Raji (cell line): ENCODE measurements around the gene UTS2R.

Experiments used
- POLR2A ChIP-seq: IDR thresholded peaks from 2 replicates; pipeline ENCODE4 v1.6.1; 2011; ENCODE audit warnings: low read depth, low read length, control low read depth; ENCODE audit not compliant: insufficient read depth

Gene UTS2R

GRCh38 chr17:82361885-82362633 lies 9.5 kb upstream of the UTS2R start:
- TF ChIP-seq POLR2A = no peak

DNA sequence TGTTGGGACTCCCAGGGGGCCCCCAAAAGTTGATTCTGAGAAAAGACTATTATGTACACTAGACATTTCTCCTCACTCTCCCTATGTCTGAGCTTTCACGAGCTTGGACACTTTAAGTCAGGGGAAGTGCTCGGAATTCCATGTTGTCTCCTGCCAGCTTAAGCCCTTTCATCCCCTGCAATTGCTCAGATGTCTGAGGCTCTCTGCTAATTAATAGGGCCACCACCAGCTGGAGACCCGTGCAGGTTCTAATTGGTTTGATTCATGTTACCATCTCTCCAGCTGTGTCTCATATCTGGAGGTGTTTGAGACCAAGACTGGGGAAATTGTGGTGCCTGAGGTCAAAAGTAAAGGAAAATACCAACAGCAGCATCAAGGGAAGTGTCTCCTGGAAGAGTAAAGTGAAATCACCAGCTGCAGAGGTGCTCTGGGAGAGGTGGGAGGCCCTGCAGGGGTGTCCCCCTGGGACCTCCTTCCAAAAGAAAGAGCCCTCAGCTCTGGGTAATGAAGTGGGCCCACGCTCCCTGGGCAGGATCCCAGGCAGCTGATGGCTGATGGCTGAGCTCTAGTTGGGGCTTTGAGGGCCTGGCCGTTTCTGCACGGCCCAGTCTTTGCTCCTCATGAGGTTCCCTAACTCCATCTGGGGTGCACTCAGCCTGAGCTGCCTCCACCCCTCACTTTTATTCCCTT lies 5.8 kb upstream of the UTS2R start:
- TF ChIP-seq POLR2A = no peak

GRCh38 chr17:82366749-82367148 lies 4.8 kb upstream of the UTS2R start:
- no peak for TF ChIP-seq POLR2A

DNA sequence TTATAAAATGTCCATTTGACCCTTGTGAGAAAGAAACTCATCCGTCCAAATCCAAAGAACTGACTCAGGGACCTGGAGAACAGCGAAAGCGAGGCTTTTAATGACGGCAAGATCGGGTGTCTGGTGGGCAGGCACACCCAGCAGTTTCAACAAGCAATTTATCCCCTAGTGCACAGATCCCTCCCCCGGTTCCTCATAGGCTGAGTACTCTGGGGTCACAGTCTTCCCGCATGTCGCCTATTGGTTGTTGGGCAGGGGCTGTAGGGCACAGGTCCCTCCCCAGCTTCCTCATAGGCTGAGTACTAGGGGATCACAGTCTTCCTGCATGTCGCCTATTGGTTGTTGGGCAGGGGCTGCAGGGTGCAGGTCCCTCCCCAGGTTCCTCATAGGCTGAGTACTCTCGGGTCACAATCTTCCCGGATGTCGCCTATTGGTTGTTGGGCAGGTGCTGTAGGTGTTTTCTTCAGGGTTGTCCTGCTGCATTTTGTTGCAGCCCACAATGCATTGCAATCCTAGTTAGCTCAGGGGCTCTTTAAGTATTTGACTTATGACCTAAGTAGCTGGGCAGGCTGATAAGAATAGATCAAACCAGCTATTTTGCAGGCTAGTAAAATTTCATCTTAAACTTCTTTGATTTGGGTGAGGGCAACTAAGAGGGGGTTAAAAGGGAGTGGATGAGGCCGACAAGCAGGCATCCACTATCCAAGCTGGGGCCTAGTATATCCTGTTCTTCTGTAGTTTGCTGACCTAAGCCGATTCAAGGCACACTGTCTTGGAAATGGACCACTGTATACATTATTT lies 3.6 kb upstream of the UTS2R start:
- 0 out of 2 replicates have a peak, but pooled peaks have one; percentile 20 for TF ChIP-seq POLR2A

DNA sequence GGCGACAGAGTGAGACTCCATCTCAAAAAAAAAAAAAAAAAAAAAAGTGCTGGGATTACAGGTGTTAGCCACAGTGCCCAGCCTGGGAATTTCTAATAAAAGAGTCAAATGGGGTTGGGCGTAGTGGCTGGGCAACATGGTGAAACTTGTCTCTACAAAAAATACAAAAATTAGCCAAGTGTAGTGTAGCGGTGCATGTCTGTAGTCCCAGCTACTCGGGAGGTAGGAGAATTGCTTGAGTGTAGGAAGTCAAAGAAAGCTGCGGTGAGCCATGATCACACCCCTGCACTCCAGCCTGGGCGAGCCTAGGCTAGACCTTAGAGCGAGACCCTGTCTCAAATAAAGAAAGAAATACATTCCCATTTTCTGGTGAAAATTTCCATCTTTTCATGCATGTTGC lies 2.4 kb upstream of the UTS2R start:
- TF ChIP-seq POLR2A = no peak

DNA sequence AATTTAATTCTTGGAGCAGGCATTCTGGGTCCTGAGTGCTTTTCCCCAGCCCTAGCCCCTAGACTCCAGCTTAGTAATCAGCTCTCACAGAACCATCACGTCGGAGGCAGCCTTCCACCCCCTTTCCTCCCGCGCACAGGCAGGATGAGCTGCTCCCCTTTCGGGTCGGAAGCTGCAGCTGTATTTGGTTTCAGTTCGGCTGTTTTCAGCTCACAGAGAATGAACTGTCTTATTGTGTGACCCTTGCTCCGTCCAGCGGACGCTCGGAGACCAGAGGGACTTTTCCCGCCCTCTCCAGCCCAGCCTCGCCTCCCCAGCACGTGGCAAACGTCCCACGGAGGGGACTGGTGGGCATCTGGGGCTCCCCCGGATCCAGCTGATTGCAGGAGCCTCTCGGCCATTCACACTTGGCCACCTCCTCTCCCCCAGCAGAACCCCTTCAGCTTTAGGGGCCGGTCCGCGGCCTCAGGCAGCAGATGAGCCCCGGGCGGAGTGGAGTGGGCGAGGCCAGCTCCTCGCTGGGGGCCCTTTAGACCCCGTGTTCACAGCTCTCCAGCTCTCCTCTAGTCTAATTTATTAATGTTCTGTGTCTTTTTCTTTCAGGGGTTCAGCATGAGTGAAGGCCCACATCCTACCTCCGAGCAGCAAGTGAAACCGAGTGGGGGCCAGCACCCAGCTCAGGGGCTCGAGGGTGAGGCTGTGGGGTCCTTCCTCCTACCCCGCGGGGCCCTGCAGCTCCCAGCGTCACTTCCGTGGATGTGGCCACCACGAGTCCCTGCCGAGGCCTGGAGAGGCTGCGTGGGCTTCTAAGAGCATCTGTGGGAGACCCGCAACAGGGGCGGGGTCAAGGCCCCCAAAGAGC lies 863 bp upstream of the UTS2R start:
- no peak for TF ChIP-seq POLR2A

GRCh38 chr17:82372249-82373071 lies 895 bp downstream of the UTS2R start:
- TF ChIP-seq POLR2A = no peak

GRCh38 chr17:82373731-82374625 lies 2.4 kb downstream of the UTS2R start:
- TF ChIP-seq POLR2A = no peak

GRCh38 chr17:82374626-82375331 lies 3.2 kb downstream of the UTS2R start:
- TF ChIP-seq POLR2A = no peak

DNA sequence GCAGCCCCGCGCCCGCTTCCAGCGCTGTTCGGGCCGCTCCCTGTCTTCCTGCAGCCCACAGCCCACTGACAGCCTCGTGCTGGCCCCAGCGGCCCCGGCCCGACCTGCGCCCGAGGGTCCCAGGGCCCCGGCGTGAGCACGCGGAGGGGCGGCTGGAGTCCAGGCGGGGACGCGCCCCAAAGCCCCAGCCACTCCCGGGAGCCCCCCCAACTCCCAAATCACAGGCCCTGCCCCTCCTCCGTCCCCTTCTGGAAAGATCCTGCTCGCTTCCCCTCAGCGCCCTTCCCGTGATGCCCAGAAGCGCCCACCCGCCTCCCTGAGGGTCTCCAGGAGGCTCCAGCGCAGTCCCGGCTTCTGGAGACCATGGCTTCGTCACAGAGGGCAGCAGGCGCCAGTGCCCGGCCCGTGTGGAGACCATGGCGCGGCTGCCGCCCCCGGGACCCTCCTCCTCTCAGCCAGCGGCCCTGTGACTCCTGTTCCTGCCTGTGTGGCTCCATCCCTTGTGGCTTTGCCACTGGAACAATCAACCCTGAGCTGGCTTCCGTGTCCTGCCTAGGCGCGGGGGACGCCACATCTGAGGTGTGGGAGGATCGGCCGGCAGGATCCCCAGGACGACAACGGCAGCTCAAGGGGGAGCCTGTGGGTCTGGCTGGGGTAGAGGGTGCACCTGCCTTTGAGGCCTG lies 3.9 kb downstream of the UTS2R start:
- no peak for TF ChIP-seq POLR2A

DNA sequence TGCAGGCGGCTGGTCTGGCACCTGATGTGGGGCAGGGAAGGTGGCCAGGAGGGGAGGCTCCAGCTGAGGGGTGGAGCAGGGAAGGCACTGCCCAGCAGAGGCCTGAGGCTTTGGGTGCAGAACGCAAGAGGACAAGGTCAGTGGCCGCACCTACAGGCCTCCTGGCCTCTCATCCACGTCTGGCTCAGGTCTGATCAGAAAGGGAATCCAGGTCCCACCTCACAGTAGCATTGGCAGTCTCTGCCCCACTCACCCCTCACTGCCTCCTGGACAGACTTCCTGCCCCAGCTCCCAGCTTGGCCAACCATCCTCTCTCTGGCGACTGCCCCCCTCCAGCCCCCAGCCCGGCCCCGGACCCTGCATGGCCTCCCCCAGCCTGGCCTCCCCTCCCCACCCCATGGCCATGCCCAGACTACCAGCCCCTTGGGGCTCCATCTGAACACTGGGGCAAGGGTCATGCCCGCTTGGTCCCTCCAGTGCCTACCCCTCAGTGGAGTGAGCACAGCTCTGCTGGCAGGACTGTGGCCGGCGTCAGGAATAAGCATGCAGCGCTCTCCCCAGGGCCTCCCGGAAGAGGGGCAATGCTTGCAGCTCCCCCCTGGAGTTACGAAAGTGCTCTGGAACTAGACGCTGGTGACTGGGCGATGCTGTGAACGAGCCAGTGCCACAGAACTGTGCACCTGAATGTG lies 4.6 kb downstream of the UTS2R start:
- TF ChIP-seq POLR2A = no peak
